HK-2 (cell line): ENCODE measurements around the gene GUCY2F.

Experiments used
- DNase-seq: peaks from one replicate; pipeline ENCODE4 v3.0.0-alpha.2; 2018; ENCODE audit not compliant: unreplicated experiment

Gene GUCY2F

DNA sequence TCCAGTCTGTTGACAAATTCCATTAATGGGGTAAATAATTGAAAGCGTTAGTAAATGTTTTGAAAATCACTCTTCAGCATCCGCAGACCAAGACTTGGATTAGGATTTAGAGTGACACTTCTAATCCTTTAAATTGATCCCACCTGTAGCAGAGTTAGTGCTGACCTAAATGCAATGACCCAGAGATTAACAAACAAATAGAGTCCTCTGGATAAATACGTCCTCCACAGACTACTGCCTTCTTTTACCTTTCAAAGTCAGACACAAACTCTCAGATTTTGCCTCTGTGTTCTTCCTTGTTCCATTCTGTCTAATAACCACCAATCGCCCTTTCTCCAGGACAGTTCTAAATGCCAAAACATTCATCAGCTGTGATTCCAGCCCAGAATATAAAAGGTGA is at the start of gene GUCY2F:
TSS of gene GUCY2F (minus strand) at position 101 of the 400 bp plus-strand sequence. CDS start 6,150 bp downstream, outside the sequence.
- no peak for DNase-seq

- no peak for DNase-seq
Measured at GRCh38 chrX:109519001-109519400, 37.1 kb upstream of the GUCY2F start.

- no peak for DNase-seq
Measured at GRCh38 chrX:109511113-109511512, 29.2 kb upstream of the GUCY2F start.

DNA sequence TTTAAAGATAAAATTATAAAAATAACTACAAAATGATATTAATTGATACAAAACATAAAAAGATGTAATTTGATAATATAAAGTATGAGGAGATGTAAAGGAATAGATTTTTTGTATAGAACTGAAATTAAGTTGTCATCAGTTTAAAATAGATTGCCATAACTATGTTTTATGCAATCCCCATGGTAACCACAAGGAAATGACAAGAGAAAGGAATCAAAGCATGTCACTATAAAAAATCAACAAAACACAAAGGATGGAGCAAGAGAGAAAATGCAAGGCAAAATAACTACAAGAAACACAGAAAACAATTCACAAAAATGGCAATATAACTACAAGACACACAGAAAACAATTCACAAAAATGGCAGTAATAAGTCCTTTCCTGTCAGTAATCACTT is 27.0 kb upstream of the GUCY2F start:
- no peak for DNase-seq

GRCh38 chrX:109501176-109501575 is 19.3 kb upstream of the GUCY2F start:
- DNase-seq, result no peak

GRCh38 chrX:109498434-109498833 is 16.5 kb upstream of the GUCY2F start:
- DNase-seq, result no peak

DNA sequence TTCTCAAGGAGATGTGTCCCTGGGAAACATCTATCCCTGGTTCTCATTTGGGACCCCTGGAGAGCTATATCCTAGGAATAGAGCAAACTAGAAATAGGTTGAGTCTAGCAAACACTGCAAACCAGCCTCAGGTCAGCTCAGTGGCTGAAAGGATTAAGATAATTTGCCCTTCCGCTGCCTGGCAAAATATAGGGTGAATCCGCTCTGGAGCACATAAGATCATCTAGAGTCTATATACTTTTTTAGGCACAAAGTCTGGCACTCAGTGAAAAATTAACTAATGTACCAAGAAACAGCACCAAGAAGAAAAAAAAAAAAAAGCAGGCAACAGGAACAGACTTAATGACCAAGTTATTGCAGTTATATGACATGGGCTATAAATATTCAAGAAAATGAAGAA is 7.3 kb upstream of the GUCY2F start:
- DNase-seq, result no peak

GRCh38 chrX:109487640-109488039 is 5.8 kb upstream of the GUCY2F start:
- no peak for DNase-seq

DNA sequence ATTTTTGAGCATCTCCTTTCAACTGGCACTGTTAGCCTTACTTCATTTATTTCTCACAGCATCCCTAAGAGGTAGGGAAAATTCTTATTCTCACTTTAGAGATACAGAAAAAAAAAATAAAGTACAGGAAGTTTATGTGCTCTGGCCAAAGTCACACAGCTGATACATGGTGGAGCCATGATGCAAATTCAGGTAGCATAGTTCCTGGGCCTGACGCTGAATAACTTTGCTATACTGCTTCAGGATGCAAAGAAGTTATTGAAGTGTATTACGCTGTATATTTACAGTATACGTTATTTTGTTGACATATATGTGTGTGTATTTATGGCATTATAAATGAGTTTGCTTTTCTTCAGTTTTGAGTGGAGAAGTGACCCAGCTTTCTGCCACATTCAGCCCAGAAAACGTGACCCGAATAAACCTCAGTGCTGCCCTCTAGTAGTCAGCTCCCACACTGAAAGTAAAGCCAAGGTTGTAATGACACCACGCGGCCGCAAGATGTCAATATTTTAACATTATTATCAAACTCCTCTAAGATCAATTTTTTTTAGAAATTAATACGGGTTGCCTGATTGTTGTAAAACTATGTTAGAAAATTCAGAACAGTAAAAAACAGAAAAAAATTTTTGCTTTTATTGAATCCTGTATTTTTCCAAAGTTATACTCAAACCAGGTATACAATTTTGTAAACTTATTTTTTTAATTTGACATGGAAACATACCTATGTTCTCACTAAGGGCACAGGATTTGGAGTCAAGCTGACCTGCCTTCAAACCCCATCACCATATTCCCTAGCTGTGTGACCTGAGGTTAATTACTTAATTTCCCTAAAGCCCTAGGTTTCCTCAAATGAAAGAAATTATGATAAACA is 3.8 kb upstream of the GUCY2F start:
- DNase-seq, result peak; percentile 38

DNA sequence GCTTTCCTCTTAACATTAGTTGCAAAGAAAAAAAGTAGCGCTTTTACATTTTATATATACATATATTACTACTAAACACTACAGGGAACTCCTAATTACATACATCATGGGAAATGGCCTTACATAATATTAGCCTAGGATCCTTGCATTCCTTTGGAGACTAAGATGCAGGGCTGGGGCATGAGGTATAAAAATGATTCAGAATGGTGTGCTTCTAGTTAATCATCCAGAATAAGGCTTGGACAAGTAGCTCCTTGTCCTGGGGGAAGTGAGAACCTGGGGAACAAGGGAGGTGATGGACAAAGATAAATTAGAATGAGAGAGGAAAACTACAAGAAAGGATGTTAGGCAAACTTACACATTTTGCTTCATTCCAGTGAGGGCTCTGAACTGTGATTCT is 3.0 kb upstream of the GUCY2F start:
- no peak for DNase-seq

- peak; percentile 18 for DNase-seq
Measured at GRCh38 chrX:109475174-109475891, 6.6 kb downstream of the GUCY2F start.

DNA sequence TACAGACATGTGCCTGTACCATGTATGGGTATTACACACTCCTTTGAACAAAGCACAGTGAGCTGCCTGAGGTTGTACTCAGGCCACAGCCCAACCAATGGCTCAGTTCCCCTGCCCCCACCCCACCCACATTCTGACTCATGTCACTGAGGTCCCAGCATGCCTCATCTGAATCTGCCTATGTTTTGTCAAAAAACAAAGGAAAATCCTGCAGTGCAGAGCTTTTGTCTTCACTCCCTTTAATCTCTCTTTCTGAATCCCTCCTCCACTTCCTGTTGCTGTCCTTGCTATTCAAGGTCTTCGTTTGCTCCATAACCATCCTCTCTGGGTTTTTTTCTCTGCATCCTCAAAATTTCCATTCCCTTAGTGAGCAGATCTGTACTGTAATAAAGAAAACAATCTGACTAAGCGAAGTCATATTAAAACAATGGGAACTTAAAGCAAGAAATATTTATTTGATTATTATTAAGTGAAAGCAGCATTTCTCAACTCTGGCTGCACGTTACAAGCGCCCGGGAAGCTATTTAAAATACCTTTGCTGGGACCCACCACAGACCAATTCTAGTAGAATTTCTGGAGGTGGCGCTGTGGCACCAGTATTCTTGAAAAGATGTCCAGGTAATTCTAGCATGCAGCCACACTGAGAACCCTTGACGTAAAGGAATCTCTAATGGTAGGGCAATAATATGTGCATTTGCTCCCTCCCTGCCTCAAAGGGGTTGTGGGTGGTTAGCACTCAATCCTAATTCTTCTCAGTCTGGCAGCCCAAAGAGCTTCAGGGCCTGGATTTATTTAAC is 8.7 kb downstream of the GUCY2F start:
- peak; percentile 7 for DNase-seq

GRCh38 chrX:109464231-109464630 is 17.7 kb downstream of the GUCY2F start:
- no peak for DNase-seq

DNA sequence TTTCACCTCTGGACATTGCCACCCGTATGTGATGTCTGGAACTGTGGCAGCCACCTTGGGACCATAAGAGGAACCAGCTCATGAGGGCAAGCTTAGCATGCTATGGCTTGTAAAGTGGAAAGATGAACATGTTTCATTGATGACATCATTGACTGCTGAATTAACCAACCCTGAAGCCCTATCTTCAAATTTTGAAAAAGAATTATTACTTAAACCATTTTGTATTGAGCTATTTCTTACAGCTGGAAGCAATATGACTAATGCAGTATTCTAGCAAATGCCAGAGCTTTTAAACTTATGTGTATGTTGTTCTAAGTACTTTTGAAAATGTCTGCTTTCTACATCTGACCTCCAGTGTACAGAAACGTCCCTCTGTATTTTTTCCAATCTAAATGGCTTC is 18.1 kb downstream of the GUCY2F start:
- no peak for DNase-seq

DNA sequence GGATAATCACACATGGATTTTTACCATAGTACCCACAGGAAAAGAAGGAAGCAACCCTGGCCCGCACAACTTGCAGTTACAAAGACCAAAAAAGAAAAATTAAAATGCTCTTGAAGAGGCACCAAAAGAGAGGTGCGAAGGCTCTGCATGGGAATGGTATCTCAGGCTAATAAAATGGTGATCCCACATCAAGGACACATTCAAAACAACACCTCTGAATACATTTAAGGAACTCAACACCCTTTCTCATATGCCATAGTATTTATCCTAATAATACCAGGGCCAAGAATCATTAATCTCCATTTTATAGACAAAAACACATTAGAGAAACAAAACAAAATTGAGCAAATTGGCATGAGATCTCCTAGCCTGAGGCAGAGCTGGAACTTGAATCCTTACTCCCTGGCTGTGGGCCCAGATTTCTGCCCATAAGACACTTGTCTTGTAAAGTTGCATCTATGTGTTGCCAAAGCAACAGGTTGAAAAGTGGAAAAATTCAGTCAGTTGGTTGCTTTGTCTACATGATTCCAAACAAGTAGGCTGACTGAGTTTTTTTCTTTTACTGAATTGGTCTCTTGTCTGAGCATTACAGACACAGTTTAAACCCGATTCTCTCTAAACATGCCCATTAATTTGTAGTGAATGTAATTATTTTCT is 33.5 kb downstream of the GUCY2F start:
- DNase-seq, result no peak

- no peak for DNase-seq
Measured at GRCh38 chrX:109441266-109441665, 40.6 kb downstream of the GUCY2F start.

DNA sequence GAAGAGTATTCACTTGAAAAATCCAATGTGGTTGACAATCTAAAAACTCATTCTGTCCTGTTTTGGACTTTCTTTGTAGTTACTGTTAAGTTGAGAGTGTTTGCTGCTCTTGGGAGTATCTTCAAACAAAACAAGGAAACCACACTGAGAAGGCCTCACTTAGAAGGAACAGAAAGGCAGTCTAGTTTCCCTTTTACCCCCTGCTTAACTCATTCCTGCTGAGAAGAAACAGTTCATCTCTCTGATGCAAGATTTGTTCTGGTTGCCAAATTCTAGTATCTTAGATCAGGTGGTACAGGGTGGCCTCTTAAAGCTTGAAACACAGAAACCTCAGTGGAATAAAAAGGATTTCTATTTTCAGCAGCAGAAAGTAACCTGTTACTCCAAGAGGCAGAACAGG is 41.4 kb downstream of the GUCY2F start:
- DNase-seq, result no peak

DNA sequence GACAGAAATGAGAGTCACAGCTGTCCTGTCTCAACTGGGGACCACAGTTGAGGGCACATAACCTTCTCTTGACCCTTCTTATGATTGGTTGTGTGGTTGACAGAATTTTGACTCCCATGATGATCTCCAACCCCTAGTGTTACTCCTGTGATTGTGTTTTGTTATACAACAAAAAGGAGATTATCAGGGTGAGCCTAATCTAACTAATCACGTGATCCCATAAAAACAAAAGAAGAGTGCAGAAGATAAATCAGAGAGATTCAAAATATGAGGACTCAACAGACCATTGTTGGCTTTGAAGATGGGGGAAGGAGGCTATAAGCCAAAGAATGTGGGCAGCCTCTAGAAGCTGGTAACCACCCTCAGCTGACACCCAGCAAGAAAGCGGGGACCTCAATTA is 72.7 kb downstream of the GUCY2F start:
- no peak for DNase-seq

DNA sequence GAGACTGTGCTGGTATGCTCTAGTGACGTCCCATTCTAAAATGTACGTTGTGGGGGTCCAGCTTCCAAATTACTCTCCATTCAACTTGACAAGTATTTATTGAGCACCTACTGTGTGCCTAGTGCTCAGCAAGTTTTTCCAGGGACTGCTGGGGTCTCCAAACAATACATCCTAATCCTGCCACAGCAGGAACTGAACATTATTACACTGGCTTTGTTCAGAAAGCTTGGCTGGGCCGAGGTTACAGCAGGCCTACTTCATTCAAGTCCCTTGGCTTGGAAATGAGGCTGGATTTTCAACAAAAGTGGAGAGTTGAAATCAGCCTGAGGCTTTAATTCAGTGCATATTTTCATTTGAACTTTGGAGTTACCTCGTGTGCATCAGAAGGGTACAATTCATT is 78.0 kb downstream of the GUCY2F start:
- no peak for DNase-seq

- no peak for DNase-seq
Measured at GRCh38 chrX:109399831-109400230, 82.1 kb downstream of the GUCY2F start.

- no peak for DNase-seq
Measured at GRCh38 chrX:109398833-109399232, 83.1 kb downstream of the GUCY2F start.

DNA sequence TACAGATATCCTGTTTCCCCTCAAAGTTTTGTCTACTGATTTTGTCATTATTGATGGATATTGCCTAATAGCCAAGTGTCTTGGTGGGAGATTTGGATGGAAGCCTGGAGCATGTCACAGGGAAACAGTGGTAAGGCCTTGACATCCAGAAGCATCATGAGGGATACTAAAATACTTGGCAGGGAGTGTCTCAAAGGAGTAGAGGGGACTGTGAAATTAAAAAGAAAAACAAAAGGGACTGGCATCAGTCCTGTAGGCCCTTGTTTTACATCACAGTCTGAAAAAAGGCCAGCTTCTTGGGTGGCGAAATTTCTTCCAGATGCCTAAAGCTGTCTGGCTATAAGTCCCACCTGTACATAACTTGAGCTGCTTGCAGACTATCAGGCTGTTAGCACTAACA is 83.8 kb downstream of the GUCY2F start:
- no peak for DNase-seq
